Skin epidermis (tissue), 12 donors: ENCODE results near the gene ZPBP2.
"Not testable (repeated sequence)": the region's sequence is repeated elsewhere in the genome, so short reads cannot be mapped to it uniquely, and the experiment has no call there.

Experiments
- H3K27ac ChIP-seq, 21 experiments: fragments of 200-600 bp; sonication (generic) in 11 of 21; one replicate each; pipeline ENCODE4 v1.5.0; 2020; ENCODE audit warnings: mild to moderate bottlenecking in 3 of 21, inconsistent platforms in 2 of 21, moderate library complexity in 2 of 21
- H3K4me3 ChIP-seq, 7 experiments: fragments of 200-600 bp; sonication (generic) in 2 of 7; one replicate each; pipeline ENCODE4 v1.5.0; 2020; ENCODE audit warnings: inconsistent platforms in 2 of 7, mild to moderate bottlenecking in 2 of 7, moderate library complexity in 1 of 7

ZPBP2 gene, protein sequence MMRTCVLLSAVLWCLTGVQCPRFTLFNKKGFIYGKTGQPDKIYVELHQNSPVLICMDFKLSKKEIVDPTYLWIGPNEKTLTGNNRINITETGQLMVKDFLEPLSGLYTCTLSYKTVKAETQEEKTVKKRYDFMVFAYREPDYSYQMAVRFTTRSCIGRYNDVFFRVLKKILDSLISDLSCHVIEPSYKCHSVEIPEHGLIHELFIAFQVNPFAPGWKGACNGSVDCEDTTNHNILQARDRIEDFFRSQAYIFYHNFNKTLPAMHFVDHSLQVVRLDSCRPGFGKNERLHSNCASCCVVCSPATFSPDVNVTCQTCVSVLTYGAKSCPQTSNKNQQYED

DNA sequence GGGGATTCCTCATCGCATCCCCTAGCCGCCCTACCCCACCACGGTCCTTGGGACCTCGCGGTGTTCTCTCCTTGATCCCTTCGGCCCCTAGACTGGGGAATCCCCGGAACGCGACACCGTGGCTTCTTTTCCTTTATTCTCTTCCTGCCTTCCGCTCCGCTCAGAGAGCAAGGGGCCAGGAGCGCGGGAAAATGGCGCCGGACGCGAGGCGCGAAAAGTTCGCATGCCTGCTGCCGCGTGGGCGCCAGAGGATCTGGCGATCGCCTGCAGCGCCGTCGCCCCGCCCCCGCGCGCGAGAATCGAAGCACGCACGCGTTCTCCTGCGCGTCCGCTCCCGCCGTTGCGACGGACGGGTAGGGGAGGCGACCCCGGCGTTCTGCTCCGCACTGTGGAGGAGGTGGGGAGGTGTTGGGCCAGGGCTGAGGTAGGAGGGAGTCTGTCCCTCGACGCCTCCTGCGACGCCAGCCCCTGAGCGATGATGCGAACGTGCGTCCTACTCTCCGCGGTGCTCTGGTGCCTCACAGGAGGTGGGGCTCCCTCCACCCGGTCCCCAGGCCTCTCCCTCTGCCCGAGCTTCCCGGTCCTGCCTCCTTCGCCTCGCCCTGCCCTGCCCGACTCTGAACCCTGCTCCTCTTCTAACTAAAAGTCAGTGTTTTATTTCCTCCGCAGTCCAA is at the start of gene ZPBP2:
ZPBP2 (plus strand) TSS at position 323 of the 674 bp plus-strand sequence; CDS start at position 476, 153 bp downstream.
- Histone ChIP-seq H3K4me3 (peak within 1 kb of the TSS in 2 of 7 experiments; percentile 2 to 24), H3K27ac (peak within 1 kb of the TSS in 7 of 21 experiments; percentile 18 to 81 (median 57))

DNA sequence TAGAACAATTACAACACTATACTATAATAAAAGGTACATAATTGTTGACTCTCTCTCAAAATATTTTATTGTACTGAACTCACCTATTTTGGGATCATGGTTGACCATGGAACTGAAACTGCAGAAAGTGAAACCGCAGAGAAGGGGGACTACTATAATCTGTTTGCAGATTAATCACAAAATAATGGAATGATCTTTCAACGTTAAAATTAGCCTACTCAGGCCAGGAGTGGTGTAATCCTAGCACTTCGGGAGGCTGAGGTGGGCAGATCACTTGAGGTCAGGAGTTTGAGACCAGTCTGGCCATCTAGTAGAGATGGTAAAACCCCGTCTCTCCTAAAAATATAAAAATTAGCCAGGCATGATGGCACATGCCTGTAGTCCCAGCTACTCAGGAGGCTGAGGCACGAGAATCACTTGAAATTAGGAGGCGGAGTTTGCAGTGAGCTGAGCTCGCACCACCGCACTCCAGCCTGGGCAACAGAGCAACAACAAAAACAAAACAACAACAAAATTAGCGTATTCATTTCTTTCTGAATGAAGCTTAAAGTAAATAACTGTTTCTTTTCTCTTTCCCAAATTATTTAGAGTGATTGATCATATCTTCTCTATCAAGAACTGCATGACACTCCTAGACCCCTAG is 49.5 kb upstream of the ZPBP2 start:
- H3K27ac ChIP-seq, result peak overlapping the region in 8 of 21 experiments; percentile 27 to 86 (median 62)
- H3K4me3 ChIP-seq, result no peak overlapping the region

DNA sequence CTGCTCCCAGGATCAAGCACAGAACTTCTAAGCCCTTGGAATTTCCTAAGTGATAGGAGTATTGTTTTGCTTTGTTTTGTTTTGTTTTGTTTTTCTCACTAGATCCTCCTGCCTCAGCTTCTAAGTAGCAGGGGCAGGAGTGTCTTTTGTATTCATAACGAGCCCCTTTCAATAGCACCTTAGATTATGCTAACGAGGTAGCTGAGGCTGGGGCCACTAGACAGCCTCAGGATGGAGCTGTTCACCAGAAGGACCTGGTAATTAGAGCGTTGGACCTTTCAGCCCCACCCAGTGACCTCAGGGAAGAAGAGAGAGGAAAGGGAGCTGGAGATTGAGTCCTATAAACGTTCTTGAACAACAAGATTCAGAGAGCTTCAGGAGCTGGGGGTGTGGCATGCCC is 47.5 kb upstream of the ZPBP2 start:
- Histone ChIP-seq H3K27ac (peak overlapping the region in 7 of 21 experiments; percentile 8 to 86 (median 31)), H3K4me3 (no peak overlapping the region)

DNA sequence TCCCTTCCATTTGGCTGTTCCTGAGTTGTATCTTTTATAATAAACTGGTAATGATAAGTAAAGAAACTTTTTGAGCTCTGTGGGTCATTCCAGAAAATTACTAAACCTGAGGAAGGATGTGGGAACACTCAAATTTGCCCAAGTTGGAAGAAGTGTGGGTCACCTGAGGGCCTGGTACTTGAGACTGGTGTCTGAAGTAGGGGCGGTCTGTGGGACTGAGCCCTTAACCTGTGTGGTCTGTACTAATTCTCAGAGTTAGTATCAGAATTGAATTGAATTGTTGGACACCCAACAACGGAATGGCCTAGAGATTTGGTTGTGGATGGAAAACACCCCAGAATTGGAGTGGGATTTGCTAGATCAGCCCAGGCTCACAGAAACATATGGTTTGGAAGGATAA is 47.0 kb upstream of the ZPBP2 start:
- no peak overlapping the region for H3K4me3 ChIP-seq
- H3K27ac ChIP-seq, result peak overlapping the region in 5 of 21 experiments; percentile 8 to 86 (median 57)

DNA sequence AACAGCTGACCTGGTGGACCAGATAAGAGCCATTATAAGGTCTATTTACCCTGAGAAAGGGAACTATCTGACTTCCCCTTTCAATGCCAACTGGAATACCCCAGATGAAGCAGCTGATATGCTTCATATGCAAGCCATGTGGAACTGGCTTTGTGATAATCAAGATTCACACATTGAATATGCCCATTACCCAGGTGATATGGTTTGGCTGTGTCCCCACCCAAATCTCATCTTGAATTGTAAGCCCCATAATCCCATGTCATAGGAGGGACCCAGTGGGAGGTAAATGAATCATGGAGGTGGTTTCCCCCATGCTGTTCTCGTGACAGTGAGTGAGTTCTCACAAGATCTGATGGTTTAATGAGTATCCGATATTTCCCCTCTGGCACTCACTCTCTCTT is 46.0 kb upstream of the ZPBP2 start:
- no peak overlapping the region for H3K4me3 ChIP-seq

DNA sequence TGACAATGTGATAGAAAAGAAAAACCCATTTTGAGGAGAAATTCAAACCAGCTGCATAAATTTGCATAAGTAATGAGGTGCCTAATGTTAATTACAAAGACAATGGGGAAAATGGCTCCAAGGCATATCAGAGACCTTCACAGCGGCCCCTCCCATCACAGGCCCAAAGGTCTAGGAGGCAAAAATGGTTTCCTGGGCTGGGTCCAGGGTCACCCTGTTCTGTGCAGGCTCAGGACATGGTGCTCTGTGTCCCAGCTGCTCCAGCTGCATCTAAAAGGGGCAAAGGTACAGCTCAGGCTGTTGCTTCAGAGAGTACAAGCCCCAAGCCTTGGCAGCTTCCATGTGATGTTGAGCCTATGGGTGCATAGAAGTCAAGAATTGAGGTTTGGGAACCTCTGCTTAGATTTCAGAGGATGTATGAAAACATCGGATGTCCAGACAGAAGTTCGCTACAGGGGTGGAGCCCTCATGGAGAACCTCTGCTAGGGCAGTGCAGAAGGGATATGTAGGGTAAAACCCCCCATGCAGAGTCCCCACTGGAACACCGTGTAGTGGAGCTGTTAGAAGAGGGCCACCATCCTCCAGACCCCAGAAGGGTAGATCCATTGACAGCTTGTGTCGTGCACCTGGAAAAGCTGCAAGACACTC is 44.5 kb upstream of the ZPBP2 start:
- Histone ChIP-seq H3K27ac (no peak overlapping the region), H3K4me3 (no peak overlapping the region)

More for the DNA sequence above, 46.0 kb upstream of the ZPBP2 start:
- peak overlapping the region in 3 of 21 experiments; percentile 45 to 86 (median 57) for H3K27ac ChIP-seq

DNA sequence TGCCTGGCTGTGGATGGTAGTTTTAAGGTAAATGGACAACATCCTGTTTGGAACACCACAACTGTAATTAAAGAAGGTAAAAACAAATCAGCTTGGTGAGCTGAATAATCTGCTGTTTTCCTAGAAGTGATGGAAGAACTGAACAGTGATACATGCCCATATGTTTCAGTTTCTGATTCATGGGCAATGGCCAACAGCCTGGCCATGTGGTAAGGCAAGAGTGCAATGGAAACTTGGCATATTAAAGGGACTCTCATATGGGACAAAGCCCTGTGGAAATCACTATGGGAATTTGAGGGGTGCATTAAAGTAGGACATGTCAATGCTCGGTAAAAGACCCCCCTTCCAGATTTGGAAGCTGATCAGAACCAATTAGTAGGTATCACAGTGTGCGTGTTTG is 41.7 kb upstream of the ZPBP2 start:
- no peak overlapping the region for H3K4me3 ChIP-seq
- no peak overlapping the region for H3K27ac ChIP-seq

DNA sequence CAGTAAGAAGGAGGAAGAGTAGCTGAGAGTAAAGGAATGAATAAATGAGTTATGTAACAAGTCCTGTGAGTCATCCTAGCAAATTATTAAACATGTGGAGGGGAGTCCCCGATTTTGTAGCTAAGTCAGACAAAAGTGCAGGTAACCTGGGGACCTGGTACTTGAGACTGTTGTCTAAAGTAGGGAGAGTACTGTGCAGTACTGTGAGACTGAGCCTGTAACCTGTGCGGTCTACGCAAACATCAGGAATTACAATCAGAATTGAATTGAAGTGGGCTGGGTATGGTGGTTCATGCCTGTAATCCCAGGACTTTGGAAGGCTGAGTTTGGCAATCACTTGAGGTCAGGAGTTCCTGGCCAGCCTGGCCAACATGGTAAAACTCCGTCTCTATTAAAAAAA is 39.6 kb upstream of the ZPBP2 start:
- no peak overlapping the region for H3K27ac ChIP-seq
- H3K4me3 ChIP-seq, result no peak overlapping the region

DNA sequence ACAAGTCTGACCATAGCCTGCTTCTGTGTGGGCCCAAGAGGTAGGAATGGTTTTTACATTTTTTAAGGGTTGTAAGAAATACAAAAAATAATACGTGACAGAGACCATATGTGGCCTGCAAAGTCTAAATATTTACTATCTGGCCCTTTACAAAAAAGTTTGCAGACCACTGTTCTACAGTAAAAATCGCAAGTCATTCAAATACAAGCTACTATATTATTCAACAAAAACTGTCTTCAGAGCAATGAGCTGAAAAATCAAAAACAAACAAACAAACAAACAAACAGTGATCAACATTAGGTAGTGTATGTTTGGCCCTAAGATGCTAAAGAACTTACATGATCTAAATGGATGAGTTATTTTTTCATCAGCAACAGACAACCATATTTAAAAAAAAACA is 36.4 kb upstream of the ZPBP2 start:
- no peak overlapping the region for H3K4me3 ChIP-seq

DNA sequence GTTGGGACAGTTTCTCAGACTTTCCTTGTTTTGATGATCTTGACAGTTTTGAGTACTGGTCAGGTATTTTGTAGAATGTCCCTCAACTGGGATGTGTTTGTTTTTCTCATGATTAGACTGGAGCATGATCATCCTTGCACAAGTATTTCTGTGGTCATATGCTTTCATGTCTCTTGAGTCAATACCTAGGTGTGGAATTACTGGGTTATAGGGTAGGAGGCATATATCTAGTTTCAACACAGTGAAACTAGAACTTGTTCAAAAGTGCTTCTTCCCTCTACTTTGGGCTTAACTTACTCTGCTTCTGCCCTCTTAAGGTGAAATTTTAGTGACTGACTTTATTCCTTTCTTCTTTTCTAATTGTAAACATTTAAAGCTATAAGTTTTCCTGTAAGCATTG is 34.0 kb upstream of the ZPBP2 start:
- no peak overlapping the region for H3K27ac ChIP-seq
- no peak overlapping the region for H3K4me3 ChIP-seq

More for the DNA sequence above, 36.4 kb upstream of the ZPBP2 start:
- no peak overlapping the region for H3K27ac ChIP-seq

DNA sequence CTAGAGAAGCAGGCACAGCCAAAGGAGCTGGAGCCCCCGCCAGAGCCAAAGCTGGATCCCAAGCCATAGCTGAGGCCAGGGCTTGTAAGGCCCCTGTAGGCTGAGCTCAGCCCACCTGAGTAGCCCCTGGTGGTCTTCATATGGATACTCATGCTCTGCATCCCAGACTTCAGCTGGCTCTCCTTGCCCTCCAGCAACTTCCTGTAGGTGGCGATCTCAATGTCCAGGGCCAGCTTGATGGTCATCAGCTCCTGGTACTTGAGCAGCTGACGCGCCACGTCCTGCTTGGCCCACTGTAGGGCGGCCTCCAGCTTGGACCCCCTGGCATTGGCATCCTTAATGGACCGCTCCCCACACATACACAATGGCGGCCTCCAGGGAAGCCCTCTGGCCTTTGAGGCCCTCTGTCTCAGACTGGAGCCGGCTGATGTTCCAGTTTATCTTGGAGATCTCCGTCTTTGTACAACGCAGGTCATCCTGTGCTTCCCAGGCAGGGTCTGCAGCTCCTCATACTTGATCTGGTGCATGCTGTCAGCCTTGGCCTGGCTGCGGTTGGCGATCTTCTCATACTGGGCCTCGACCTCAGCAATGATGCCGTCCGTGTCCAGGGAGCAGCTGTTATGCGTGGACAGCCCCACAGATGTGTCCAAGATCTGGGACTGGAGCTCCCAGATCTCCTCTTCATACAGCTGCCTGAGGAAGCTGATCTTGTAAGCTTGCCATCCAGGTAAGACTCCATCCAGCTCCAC is 32.8 kb upstream of the ZPBP2 start:
- no peak overlapping the region for H3K27ac ChIP-seq
- no peak overlapping the region for H3K4me3 ChIP-seq

DNA sequence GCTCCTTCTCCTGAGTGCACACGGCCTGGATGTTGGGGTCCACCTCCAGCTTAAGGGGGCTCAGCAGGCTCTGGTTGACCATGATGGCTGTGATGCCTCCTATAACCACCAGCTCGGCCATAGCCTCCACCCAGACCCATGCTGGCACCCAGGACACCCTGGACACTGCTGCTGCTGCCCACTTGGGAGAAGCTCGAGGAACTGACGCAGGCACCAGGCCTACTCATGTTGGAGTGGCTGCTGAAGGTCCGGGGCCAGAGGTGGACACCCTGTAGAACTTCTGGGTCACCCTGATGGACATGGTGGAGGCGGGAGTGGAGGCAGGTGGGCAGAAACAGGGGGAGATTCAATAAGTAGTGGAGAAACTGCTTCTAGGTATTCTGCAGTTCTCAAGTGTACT is 31.9 kb upstream of the ZPBP2 start:
- Histone ChIP-seq H3K27ac (no peak overlapping the region), H3K4me3 (no peak overlapping the region)

DNA sequence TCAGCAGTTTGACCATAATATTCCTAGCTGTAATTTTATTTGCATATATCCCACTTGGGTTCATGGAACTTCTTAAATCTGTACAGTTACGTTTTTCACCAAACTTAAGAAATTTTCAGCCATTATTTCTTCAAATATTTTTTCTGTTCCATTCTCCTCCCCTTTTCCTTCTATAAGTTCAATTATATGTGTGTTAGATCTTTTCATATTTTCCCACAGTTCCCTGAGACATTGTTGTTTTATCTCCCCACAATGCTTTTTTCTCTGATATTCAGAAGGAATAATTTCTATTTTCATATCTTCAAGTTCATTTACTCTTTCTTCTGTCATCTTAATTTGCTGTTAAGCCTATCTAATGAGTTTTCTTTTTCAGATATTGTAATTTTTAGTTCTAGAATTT is 29.9 kb upstream of the ZPBP2 start:
- Histone ChIP-seq H3K4me3 (no peak overlapping the region), H3K27ac (no peak overlapping the region)

DNA sequence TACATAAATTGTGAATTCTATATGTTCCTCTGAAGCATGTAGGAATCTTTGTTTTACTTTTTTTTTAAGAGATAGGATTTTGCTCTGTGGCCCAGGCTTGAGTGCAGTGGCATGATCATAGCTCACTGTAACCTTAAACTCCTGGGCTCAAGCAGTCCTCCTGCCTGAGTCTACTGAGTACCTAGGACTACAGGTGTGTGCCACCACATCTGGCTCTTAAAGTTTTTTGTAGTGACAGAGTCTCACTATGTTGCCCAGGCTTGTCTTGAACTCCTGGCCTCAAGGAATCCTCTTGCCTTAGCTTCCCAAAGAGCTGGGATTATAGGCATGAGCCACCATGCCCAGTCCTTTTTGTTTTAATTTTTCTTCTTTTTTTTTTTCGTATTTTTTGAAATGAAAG is 29.2 kb upstream of the ZPBP2 start:
- no peak overlapping the region for H3K4me3 ChIP-seq
- no peak overlapping the region for H3K27ac ChIP-seq

DNA sequence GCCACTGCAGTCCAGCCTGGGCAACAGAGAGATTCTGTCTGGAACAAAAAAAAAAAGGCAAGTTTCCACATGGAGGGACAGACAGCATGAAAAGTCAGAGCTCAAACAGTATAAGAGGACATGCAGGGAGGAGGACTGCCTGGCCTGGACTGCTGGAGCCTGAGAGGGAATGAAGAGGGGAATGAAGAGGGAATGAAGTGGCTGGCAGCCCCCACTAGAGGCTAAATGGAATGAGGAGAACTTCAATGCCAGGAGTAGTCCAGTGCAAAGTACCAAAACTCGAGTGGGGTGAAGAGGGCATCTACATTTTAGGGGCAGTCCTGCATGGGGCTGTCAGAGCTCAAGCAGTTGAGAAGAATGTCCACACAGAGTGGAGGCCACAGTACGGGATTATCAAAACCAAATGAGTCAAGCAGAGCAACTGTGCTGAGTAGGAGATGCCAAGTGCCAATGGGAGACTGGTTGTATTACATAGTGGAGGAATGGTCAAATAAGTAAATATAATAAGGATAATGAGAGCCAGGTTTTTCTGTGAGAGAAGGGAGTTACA is 26.8 kb upstream of the ZPBP2 start:
- H3K4me3 ChIP-seq, result no peak overlapping the region
- no peak overlapping the region for H3K27ac ChIP-seq

DNA sequence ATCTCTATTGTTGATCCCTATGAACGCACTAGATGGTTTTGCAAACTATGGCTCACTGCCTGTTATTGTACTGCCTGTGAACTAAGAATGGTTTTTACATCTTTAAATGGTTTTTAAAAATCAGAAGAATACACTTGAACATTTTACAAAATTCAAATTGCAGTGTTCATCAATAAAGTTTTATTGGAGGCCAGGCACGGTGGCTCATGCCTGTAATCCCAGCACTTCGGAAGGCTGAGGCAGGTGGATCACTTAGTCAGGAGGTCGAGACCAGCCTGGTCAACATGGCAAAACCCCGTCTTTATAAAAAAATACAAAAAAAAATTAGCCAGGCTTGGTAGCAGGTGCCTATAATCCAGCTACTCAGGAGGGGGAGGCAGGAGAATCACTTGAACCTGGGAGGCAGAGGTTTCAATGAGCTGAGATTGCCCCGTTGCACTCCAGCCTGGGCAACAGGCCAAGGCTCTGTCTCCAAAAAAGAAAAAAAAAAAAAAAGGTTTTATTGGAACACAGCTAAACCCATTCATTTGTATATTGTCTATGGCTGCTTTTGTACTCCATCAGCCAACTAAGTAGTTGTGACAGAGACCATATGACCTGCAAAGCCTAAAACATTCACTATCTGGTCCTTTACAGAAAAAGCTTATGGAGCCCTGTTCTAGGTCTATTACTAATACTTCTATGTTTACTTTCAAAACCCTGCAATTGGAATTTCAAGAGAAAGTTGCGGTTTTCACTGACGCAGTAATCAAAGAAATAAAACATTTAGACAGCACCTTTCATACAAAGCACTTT is 22.8 kb upstream of the ZPBP2 start:
- Histone ChIP-seq H3K4me3 (no peak overlapping the region), H3K27ac (no peak overlapping the region)

DNA sequence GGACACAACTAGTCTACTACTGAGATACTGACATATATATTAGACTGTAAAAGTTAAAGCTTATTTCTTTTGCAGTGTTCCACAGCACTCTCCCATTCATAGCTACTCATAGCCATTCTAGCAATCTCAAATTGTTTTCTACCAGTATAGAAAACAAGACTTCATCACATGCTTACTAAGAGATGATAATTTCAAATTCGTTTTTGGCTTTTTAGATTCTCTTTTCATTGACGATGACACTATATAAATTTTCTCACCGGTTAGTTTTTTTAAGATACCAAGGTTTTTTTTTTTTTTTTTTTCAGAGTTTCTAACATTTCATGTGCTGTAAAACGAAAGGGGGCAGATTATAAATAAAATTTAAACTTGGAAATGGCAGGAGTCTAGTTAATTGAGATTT is 21.8 kb upstream of the ZPBP2 start:
- H3K27ac ChIP-seq, result no peak overlapping the region
- no peak overlapping the region for H3K4me3 ChIP-seq

DNA sequence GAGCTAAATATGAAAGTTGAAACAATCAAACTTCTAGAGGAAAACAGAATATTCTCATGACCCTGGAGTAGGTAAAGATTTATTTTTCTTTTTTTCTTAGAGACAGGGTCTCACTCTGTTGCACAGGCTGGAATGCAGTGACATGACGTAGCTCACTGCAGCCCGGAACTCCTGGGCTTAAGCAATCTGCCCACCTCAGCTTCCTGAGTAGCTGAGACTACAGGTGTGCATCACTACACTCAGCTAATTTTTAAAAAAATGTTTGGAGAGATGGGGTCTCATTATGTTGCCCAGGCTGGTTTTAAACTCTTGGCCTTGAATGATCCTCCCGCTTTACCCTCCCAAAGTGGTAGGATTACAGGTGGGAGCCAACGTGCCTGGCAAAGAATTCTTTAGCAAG is 19.4 kb upstream of the ZPBP2 start:
- H3K4me3 ChIP-seq, result no peak overlapping the region
- no peak overlapping the region for H3K27ac ChIP-seq

DNA sequence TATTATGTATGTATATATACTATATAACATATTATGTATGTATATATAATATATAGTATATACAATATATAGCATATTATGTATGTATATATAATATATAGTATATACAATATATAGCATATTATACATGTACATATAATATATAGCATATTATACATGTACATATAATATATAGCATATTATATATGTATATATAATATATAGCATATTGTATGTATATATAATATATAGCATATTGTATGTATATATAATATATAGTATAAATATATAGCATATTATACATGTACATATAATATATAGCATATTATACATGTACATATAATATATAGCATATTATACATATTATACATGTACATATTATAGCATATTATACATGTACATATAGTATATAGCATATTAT is 17.8 kb upstream of the ZPBP2 start:
- not testable (repeated sequence) for H3K27ac ChIP-seq, H3K4me3 ChIP-seq
